Activated naive CD8-positive, alpha-beta T cell treated with anti-CD3 and anti-CD28 coated beads, Interleukin-2, amount 50 U/mL, for 16 hours (primary cell): ENCODE data around the gene LRRK1.

Experiments used
- DNase-seq: peaks from one replicate; pipeline ENCODE4 v3.0.0-alpha.2; 2020; ENCODE audit warnings: low read depth, low spot score

LRRK1 gene

GRCh38 chr15:101043911-101044624 is 124.9 kb downstream of the LRRK1 start:
- DNase-seq, result no peak

GRCh38 chr15:101044625-101045235 is 125.6 kb downstream of the LRRK1 start:
- no peak for DNase-seq

- no peak for DNase-seq
Measured at GRCh38 chr15:101045236-101045646, 126.1 kb downstream of the LRRK1 start.

GRCh38 chr15:101045835-101046691 is 126.9 kb downstream of the LRRK1 start:
- no peak for DNase-seq

- no peak for DNase-seq
Measured at GRCh38 chr15:101046826-101047225, 127.7 kb downstream of the LRRK1 start.

GRCh38 chr15:101047301-101047781 is 128.2 kb downstream of the LRRK1 start:
- DNase-seq, result no peak

GRCh38 chr15:101048176-101048575 is 129.0 kb downstream of the LRRK1 start:
- no peak for DNase-seq

GRCh38 chr15:101048581-101049030 is 129.4 kb downstream of the LRRK1 start:
- DNase-seq, result no peak

GRCh38 chr15:101049282-101049681 is 130.1 kb downstream of the LRRK1 start:
- DNase-seq, result no peak

- no peak for DNase-seq
Measured at GRCh38 chr15:101049856-101050622, 130.9 kb downstream of the LRRK1 start.

GRCh38 chr15:101050623-101051290 is 131.6 kb downstream of the LRRK1 start:
- DNase-seq, result no peak

- no peak for DNase-seq
Measured at GRCh38 chr15:101051291-101052030, 132.3 kb downstream of the LRRK1 start.

- no peak for DNase-seq
Measured at GRCh38 chr15:101052031-101052620, 133.0 kb downstream of the LRRK1 start.

GRCh38 chr15:101052681-101053121 is 133.5 kb downstream of the LRRK1 start:
- no peak for DNase-seq

GRCh38 chr15:101053261-101053660 is 134.1 kb downstream of the LRRK1 start:
- DNase-seq, result no peak

- DNase-seq, result no peak
Measured at GRCh38 chr15:101054116-101054515, 135.0 kb downstream of the LRRK1 start.

- DNase-seq, result no peak
Measured at GRCh38 chr15:101054991-101055390, 135.8 kb downstream of the LRRK1 start.

GRCh38 chr15:101055411-101055810 is 136.3 kb downstream of the LRRK1 start:
- no peak for DNase-seq
